Muscle layer of duodenum (tissue), 2 donors: ENCODE measurements around the gene CHD9.
A peak's percentile ranks its signal among the peaks of the same experiment; 100 is the strongest.

Experiments used
- H3K27ac ChIP-seq: one replicate; pipeline ENCODE4 v1.7.0; 2013; ENCODE audit warnings: mild to moderate bottlenecking, low read length
- H3K27me3 ChIP-seq: one replicate; pipeline ENCODE4 v1.7.0; 2013; ENCODE audit warnings: low read depth, mild to moderate bottlenecking, control low read depth, low read length
- H3K36me3 ChIP-seq, 2 donors: one replicate each; pipeline ENCODE4 v1.7.0; 2013; ENCODE audit warnings: low read length in 2 of 2, control low read depth in 1 of 2, mild to moderate bottlenecking in 1 of 2; ENCODE audit not compliant: insufficient read depth in 2 of 2, control insufficient read depth in 1 of 2
- H3K4me1 ChIP-seq, 2 donors: one replicate each; pipeline ENCODE4 v1.7.0; 2013; ENCODE audit warnings: low read length in 2 of 2, mild to moderate bottlenecking in 2 of 2, control low read depth in 1 of 2, moderate library complexity in 1 of 2; ENCODE audit not compliant: insufficient read depth in 2 of 2, control insufficient read depth in 1 of 2
- H3K4me3 ChIP-seq, 2 donors: one replicate each; pipeline ENCODE4 v1.7.0; 2013; ENCODE audit warnings: low read length in 2 of 2, low read depth in 1 of 2, mild to moderate bottlenecking in 1 of 2
- H3K9me3 ChIP-seq, 2 donors: one replicate each; pipeline ENCODE4 v1.7.0; 2013; ENCODE audit warnings: low read length in 2 of 2, control low read depth in 1 of 2, mild to moderate bottlenecking in 1 of 2; ENCODE audit not compliant: control insufficient read depth in 1 of 2
- donor health status: healthy.

CHD9 gene

GRCh38 chr16:53080345-53081031 lies 25.7 kb downstream of the CHD9 start:
- no peak overlapping the region for H3K4me3 ChIP-seq
- peaks cover 11 to 29% of the 10 kb centered on the region in 2 donors for H3K4me1 ChIP-seq
- no peaks in the 10 kb centered on the region for H3K9me3 ChIP-seq
- peak overlapping the region; percentile 61 for H3K27ac ChIP-seq
- no peaks in the 10 kb centered on the region for H3K27me3 ChIP-seq
- H3K36me3 ChIP-seq: no peaks in the 10 kb centered on the region

GRCh38 chr16:53081032-53081424 lies 26.2 kb downstream of the CHD9 start:
- peak overlapping the region; percentile 61 for H3K27ac ChIP-seq
- no peak overlapping the region for H3K4me3 ChIP-seq
- peaks cover 11 to 33% of the 10 kb centered on the region in 2 donors for H3K4me1 ChIP-seq
- no peaks in the 10 kb centered on the region for H3K9me3 ChIP-seq
- H3K36me3 ChIP-seq: no peaks in the 10 kb centered on the region
- H3K27me3 ChIP-seq: no peaks in the 10 kb centered on the region

DNA sequence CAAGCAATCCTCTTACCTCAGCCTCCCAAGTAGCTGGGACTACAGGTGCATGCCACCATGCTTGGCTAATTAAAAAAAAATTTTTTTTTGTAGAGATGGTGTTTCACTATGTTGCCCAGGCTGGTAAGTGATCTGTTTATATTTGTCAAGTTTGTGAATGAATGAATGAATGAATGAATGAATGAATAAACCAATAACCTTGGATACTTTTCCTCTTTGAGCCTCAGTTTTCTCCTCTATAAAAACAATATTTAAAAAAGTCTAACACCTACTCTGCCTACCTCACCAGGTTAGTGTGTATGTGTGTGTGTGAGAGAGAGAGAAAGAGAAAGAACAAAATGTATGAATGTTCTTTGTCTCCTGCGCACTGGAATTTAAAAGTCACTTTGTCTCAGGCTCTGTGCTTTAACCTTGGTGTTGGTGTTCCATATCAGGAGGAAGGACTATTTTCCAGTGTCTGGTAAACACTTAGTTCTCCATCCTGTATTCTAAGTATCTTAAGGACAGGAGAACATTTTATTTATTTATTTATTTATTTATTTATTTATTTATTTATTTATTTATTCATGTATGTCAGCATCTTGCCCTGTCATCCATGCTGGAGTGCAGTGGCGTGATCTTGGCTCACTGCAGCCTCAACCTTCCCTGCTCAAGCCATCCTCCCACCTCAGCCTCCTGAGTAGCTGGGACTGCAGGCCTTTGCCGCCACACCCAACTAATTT lies 27.1 kb downstream of the CHD9 start:
- no peaks in the 10 kb centered on the region for H3K36me3 ChIP-seq
- no peaks in the 10 kb centered on the region for H3K27me3 ChIP-seq
- peaks cover 11 to 35% of the 10 kb centered on the region in 2 donors for H3K4me1 ChIP-seq
- H3K4me3 ChIP-seq: no peak overlapping the region
- no peaks in the 10 kb centered on the region for H3K9me3 ChIP-seq
- H3K27ac ChIP-seq: no peak overlapping the region

DNA sequence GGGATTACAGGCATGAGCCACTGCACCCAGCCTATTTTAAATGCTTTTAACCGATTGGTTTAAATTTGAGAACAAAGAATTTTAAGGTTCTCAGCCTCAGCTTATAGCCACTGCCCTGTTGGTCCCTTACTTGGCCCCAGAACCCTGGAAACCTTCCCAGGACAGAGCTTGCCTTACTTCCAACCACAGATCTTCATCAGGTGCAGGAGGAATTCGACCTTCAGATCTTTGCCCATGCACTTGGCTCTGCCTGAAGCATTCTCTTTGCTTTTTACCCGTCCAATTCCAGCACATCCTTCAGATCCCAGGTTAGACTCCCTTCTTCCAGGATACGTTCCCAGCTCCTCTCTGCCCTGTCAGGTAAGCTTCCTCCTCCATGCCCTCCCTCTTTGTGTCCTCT lies 27.7 kb downstream of the CHD9 start:
- Histone ChIP-seq H3K9me3 (no peaks in the 10 kb centered on the region), H3K27ac (no peak overlapping the region), H3K4me3 (no peak overlapping the region), H3K27me3 (no peaks in the 10 kb centered on the region), H3K36me3 (no peaks in the 10 kb centered on the region), H3K4me1 (peaks cover 11 to 40% of the 10 kb centered on the region in 2 donors)

DNA sequence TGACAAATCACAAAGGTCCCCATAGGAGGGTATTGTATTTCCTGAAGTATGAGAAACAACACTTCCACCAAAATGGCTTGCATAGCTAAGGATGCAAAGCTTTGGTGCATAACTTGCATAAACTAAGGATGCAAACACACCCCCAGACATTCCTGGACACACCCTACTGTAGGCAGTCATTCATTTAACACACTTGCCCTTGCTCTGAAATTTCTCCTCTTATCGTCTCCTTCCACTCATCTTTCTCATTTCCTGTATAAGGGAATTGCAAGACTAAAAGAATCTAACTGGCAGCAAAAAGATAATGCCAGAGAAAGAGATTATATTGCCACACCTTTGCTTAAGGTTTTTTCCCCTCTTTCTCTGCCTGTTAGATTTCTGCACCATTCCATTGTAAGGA lies 28.3 kb downstream of the CHD9 start:
- H3K27me3 ChIP-seq: no peaks in the 10 kb centered on the region
- no peaks in the 10 kb centered on the region for H3K36me3 ChIP-seq
- no peaks in the 10 kb centered on the region for H3K9me3 ChIP-seq
- no peak overlapping the region for H3K4me3 ChIP-seq
- H3K4me1 ChIP-seq: peaks cover 11 to 40% of the 10 kb centered on the region in 2 donors
- no peak overlapping the region for H3K27ac ChIP-seq

GRCh38 chr16:53084141-53084541 lies 29.4 kb downstream of the CHD9 start:
- no peaks in the 10 kb centered on the region for H3K27me3 ChIP-seq
- no peaks in the 10 kb centered on the region for H3K36me3 ChIP-seq
- no peak overlapping the region for H3K4me3 ChIP-seq
- H3K9me3 ChIP-seq: no peaks in the 10 kb centered on the region
- H3K27ac ChIP-seq: no peak overlapping the region
- peaks cover 11 to 40% of the 10 kb centered on the region in 2 donors for H3K4me1 ChIP-seq

- Histone ChIP-seq H3K4me1 (peaks cover 18 to 42% of the 10 kb centered on the region in 2 donors), H3K9me3 (no peaks in the 10 kb centered on the region), H3K27ac (peak overlapping the region; percentile 70), H3K36me3 (no peaks in the 10 kb centered on the region), H3K27me3 (no peaks in the 10 kb centered on the region), H3K4me3 (no peak overlapping the region)
Observed at GRCh38 chr16:53084746-53085334, 30.0 kb downstream of the CHD9 start.

DNA sequence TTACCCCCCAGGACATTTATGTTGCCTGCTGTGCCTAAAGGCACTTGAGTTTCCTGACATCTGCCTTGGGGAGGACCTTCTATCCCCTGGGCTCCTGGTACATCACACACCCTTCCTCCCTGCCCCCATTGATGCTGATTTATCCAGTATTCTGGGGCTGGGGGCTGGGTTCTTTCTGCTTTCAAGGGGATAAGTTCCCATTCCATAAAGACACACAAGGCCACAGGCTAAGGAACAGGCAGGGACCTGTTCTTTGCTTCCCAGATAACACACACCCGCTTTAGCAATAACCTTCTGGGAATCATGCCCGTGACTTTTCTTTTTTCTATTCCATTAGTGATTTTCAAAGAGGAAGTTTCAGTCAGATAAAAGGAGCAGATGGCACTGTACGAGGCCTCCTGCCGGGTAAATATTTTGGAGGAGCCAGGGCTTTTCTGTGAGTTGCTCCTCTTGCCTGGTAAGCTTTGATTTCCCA lies 30.6 kb downstream of the CHD9 start:
- no peaks in the 10 kb centered on the region for H3K36me3 ChIP-seq
- H3K4me3 ChIP-seq: no peak overlapping the region
- H3K4me1 ChIP-seq: peaks cover 23 to 43% of the 10 kb centered on the region in 2 donors
- H3K27me3 ChIP-seq: no peaks in the 10 kb centered on the region
- H3K27ac ChIP-seq: peak overlapping the region; percentile 70
- no peaks in the 10 kb centered on the region for H3K9me3 ChIP-seq

DNA sequence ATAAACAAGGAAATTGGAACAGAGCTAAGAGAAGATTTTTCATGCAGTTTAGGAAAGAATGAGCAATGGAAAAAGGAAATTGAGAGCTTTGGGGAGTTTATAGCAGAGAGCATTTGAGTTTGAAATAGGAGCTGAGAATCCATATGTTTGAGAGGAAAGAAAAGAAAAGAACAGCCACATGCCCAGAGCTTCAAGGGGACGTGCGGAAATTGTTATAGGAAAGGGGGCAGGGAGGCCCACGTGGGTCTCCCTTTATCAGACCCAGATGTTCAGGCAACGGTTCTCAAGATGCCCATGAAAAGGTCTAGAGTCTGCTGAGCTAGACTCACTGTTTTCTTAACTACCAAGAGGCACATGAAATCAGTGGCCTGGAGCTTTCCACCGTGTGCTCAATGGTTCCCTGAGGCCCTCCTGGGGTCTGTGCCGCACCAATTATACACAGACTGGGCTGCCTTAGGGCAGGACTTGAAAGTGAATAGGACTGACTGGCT lies 31.2 kb downstream of the CHD9 start:
- Histone ChIP-seq H3K9me3 (no peaks in the 10 kb centered on the region), H3K27me3 (no peaks in the 10 kb centered on the region), H3K27ac (peak overlapping the region; percentile 70), H3K36me3 (no peaks in the 10 kb centered on the region), H3K4me3 (no peak overlapping the region), H3K4me1 (peaks cover 19 to 42% of the 10 kb centered on the region in 2 donors)

GRCh38 chr16:53087101-53087500 lies 32.3 kb downstream of the CHD9 start:
- H3K27ac ChIP-seq: no peak overlapping the region
- peaks cover 0 to 3% of the 10 kb centered on the region in 2 donors for H3K36me3 ChIP-seq
- H3K4me1 ChIP-seq: peaks cover 14 to 46% of the 10 kb centered on the region in 2 donors
- H3K27me3 ChIP-seq: no peaks in the 10 kb centered on the region
- no peaks in the 10 kb centered on the region for H3K9me3 ChIP-seq
- H3K4me3 ChIP-seq: no peak overlapping the region
